DOHH2 (cell line): ENCODE measurements around the gene CAMKV.

Source experiments
- H3F3A ChIP-seq: fragments of 200-600 bp; sonication (generic), shearing (Covaris generic); 2 replicates; pipeline ENCODE4 v1.6.0; 2016; ENCODE audit warnings: antibody characterized with exemption, mild to moderate bottlenecking; ENCODE audit not compliant: control insufficient read depth, insufficient read depth
- H3K27ac ChIP-seq: fragments of 200-600 bp; sonication (generic); 2 replicates; pipeline ENCODE4 v1.5.1; 2014; ENCODE audit warnings: low read depth, mild to moderate bottlenecking, low read length, moderate library complexity
- H3K27me3 ChIP-seq: fragments of 200-600 bp; sonication (generic); 2 replicates; pipeline ENCODE4 v1.6.1; 2014; ENCODE audit warnings: mild to moderate bottlenecking, low read length, mixed read lengths; ENCODE audit not compliant: control insufficient read depth
- H3K36me3 ChIP-seq: fragments of 200-600 bp; sonication (generic); 2 replicates; pipeline ENCODE4 v1.6.1; 2014; ENCODE audit warnings: mild to moderate bottlenecking, low read length, moderate library complexity, mixed read lengths; ENCODE audit not compliant: control insufficient read depth
- H3K4me1 ChIP-seq: fragments of 200-600 bp; sonication (generic); 2 replicates; pipeline ENCODE4 v1.6.1; 2014; ENCODE audit warnings: mild to moderate bottlenecking, low read length, mixed read lengths; ENCODE audit not compliant: control insufficient read depth
- H3K4me2 ChIP-seq: fragments of 200-600 bp; sonication (generic); 2 replicates; pipeline ENCODE4 v1.6.0; 2014; ENCODE audit warnings: mild to moderate bottlenecking, low read length, moderate library complexity
- H3K4me3 ChIP-seq: fragments of 200-600 bp; sonication (generic); 2 replicates; pipeline ENCODE4 v1.5.1; 2014; ENCODE audit warnings: mild to moderate bottlenecking, low read length, mixed read lengths
- H3K79me2 ChIP-seq: fragments of 200-600 bp; sonication (generic); 2 replicates; pipeline ENCODE4 v1.6.1; 2014; ENCODE audit warnings: mild to moderate bottlenecking, low read length, mixed read lengths; ENCODE audit not compliant: control insufficient read depth
- H3K9me2 ChIP-seq: fragments of 200-600 bp; sonication (generic); replicated peaks from 2 replicates; pipeline ENCODE4 v1.6.1; 2014; ENCODE audit warnings: mild to moderate bottlenecking, low read length, mixed read lengths; ENCODE audit not compliant: control insufficient read depth
- H3K9me3 ChIP-seq: fragments of 200-600 bp; sonication (generic); 2 replicates; pipeline ENCODE4 v1.6.1; 2014; ENCODE audit warnings: antibody characterized with exemption, low read length, mixed read lengths; ENCODE audit not compliant: control insufficient read depth, insufficient read depth
- H4K20me1 ChIP-seq: fragments of 200-600 bp; sonication (generic); 2 replicates; pipeline ENCODE4 v1.6.0; 2014; ENCODE audit warnings: low read depth, mild to moderate bottlenecking, antibody characterized with exemption, low read length, moderate library complexity; ENCODE audit not compliant: control insufficient read depth, insufficient read depth
- CTCF ChIP-seq: fragments of 200-600 bp; sonication (generic); IDR thresholded peaks from one replicate; pipeline ENCODE4 v1.5.1; 2014; ENCODE audit warnings: antibody characterized with exemption, mild to moderate bottlenecking, low read depth, low read length; ENCODE audit not compliant: poor library complexity, severe bottlenecking
- EZH2phosphoT487 ChIP-seq: fragments of 200-600 bp; sonication (generic); IDR thresholded peaks from 2 replicates; pipeline ENCODE4 v1.6.1; 2017; ENCODE audit warnings: borderline replicate concordance, mild to moderate bottlenecking, antibody characterized with exemption, low read length, moderate library complexity, mixed read lengths

CAMKV gene

GRCh38 chr3:49876567-49876966, 6.9 kb upstream of the CAMKV start:
- Histone ChIP-seq H3K36me3 (no peaks in the 10 kb centered on the region), H3K27me3 (no peaks in the 10 kb centered on the region), H3K4me2 (no peak overlapping the region), H3K27ac (no peak overlapping the region), H4K20me1 (no peaks in the 10 kb centered on the region; the same call in 1 of the 2 replicates), H3K79me2 (no peaks in the 10 kb centered on the region), H3K9me2 (no peaks in the 10 kb centered on the region), H3K4me3 (no peak overlapping the region), H3K9me3 (no peaks in the 10 kb centered on the region), H3K4me1 (peaks cover 14% of the 10 kb centered on the region), H3F3A (no peaks in the 10 kb centered on the region)
- TF ChIP-seq EZH2phosphoT487, result no peak
- TF ChIP-seq CTCF, result no peak

GRCh38 chr3:49873623-49874022, 3.9 kb upstream of the CAMKV start:
- Histone ChIP-seq H3K4me2 (no peak overlapping the region), H3K27me3 (peaks cover 23% of the 10 kb centered on the region), H3K27ac (no peak overlapping the region), H3K79me2 (no peaks in the 10 kb centered on the region), H3K9me2 (no peaks in the 10 kb centered on the region), H3K9me3 (no peaks in the 10 kb centered on the region), H3F3A (no peaks in the 10 kb centered on the region), H3K36me3 (no peaks in the 10 kb centered on the region), H3K4me3 (no peak overlapping the region), H3K4me1 (peaks cover 16% of the 10 kb centered on the region), H4K20me1 (no peaks in the 10 kb centered on the region; the same call in 1 of the 2 replicates)
- no peak for TF ChIP-seq CTCF
- no peak for TF ChIP-seq EZH2phosphoT487

- Histone ChIP-seq H3K4me3 (no peak overlapping the region), H3K4me1 (peaks cover 16% of the 10 kb centered on the region), H3K79me2 (no peaks in the 10 kb centered on the region), H3K36me3 (no peaks in the 10 kb centered on the region), H3F3A (no peaks in the 10 kb centered on the region), H3K27me3 (peaks cover 30% of the 10 kb centered on the region), H3K9me3 (no peaks in the 10 kb centered on the region), H4K20me1 (no peaks in the 10 kb centered on the region; the same call in 1 of the 2 replicates), H3K27ac (no peak overlapping the region), H3K9me2 (no peaks in the 10 kb centered on the region), H3K4me2 (no peak overlapping the region)
- no peak for TF ChIP-seq EZH2phosphoT487
- no peak for TF ChIP-seq CTCF
Observed at GRCh38 chr3:49872801-49873281, 3.1 kb upstream of the CAMKV start.
